B cell (primary cell): ENCODE data around the gene LHPP. TPM values are rescaled to one million over a fixed set of nuclear protein-coding genes. Genes with fewer than 3 reads are reported as not detected.
A peak's percentile ranks its signal among the peaks of the same experiment; 100 is the strongest.

ENCODE experiments used
- ATAC-seq: fragments of 200-7000 bp; cut with Tn5 transposase; one replicate; pipeline ENCODE4 v1.10.0; 2021; ENCODE audit warnings: low read depth, mild to moderate bottlenecking, moderate number of reproducible peaks, moderate library complexity
- CTCF ChIA-PET: fragments of 350-600 bp; sonication (Branson Sonifier 250); formaldehyde crosslinking; loops from one replicate; lab custom pipeline; 2021; ENCODE audit warnings: antibody characterized with exemption, inconsistent platforms; lab: Charles Lee
- POLR2A ChIA-PET: fragments of 350-600 bp; sonication (Branson Sonifier 250); formaldehyde crosslinking; loops from one replicate; lab custom pipeline; 2021; ENCODE audit warnings: antibody characterized with exemption; lab: Charles Lee
- DNase-seq: peaks from one replicate; pipeline ENCODE4 v3.0.0; 2013
- H2AFZ ChIP-seq: 2 replicates; pipeline ENCODE4 v1.6.1; 2012; ENCODE audit warnings: mild to moderate bottlenecking, low read depth, low read length; ENCODE audit not compliant: insufficient read depth, poor library complexity, severe bottlenecking
- H3K27ac ChIP-seq, 2 donors: 1 replicate in 1 of 2; 2 replicates in 1 of 2; pipeline ENCODE4 v1.5.1; 2012 to 2013; ENCODE audit warnings: low read length in 2 of 2, mild to moderate bottlenecking in 2 of 2, moderate library complexity in 1 of 2
- H3K27me3 ChIP-seq, 4 experiments: fragments of 200-600 bp in 1 of 4; sonication (generic) in 1 of 4; replicated peaks in 1 of 4; 1 replicate in 2 of 4; 2 replicates in 2 of 4; pipeline versions ENCODE4 v1.6.1 to v1.7.0; 2013 to 2016; ENCODE audit warnings: low read length in 3 of 4, mild to moderate bottlenecking in 2 of 4, mixed read lengths in 1 of 4, moderate library complexity in 1 of 4; ENCODE audit not compliant: insufficient read depth in 4 of 4, control insufficient read depth in 3 of 4; ENCODE audit errors: control extremely low read depth in 1 of 4
- H3K36me3 ChIP-seq, 2 experiments: replicated peaks in 1 of 2; 1 replicate in 1 of 2; 2 replicates in 1 of 2; pipeline versions ENCODE4 v1.6.1 to v1.7.1; 2013; ENCODE audit warnings: low read length in 1 of 2; ENCODE audit not compliant: insufficient read depth in 2 of 2, control insufficient read depth in 1 of 2; ENCODE audit errors: control extremely low read depth in 1 of 2, extremely low read depth in 1 of 2
- H3K4me1 ChIP-seq, 2 donors: fragments of 200-600 bp in 1 of 2; sonication (generic) in 1 of 2; 1 replicate in 1 of 2; 2 replicates in 1 of 2; pipeline versions ENCODE4 v1.5.1 to v1.6.1; 2013 to 2017; ENCODE audit warnings: low read length in 2 of 2; ENCODE audit not compliant: control insufficient read depth in 2 of 2, insufficient read depth in 2 of 2
- H3K4me2 ChIP-seq: replicated peaks from 2 replicates; pipeline ENCODE3; 2012; ENCODE audit warnings: mild to moderate bottlenecking, low read depth, low read length; ENCODE audit not compliant: poor library complexity, severe bottlenecking
- H3K4me3 ChIP-seq, 5 experiments: fragments of 200-600 bp in 1 of 5; sonication (generic) in 1 of 5; 1 replicate in 3 of 5; 2 replicates in 2 of 5; pipeline versions ENCODE4 v1.5.1 to v1.7.0; 2011 to 2016; ENCODE audit warnings: low read length in 4 of 5, mild to moderate bottlenecking in 4 of 5, low read depth in 2 of 5, control low read depth in 1 of 5, moderate library complexity in 1 of 5; ENCODE audit not compliant: insufficient read depth in 1 of 5; ENCODE audit errors: control extremely low read depth in 1 of 5, extremely low read depth in 1 of 5
- H3K79me2 ChIP-seq: fragments of 200-600 bp; sonication (generic); one replicate; pipeline ENCODE4 v1.6.0; 2016; ENCODE audit warnings: low read length; ENCODE audit not compliant: control insufficient read depth, insufficient read depth
- H3K9ac ChIP-seq: fragments of 200-600 bp; sonication (generic); 2 replicates; pipeline ENCODE4 v1.6.1; 2017; ENCODE audit warnings: mild to moderate bottlenecking, low read length, moderate library complexity
- H3K9me3 ChIP-seq, 3 donors: one replicate each; pipeline versions ENCODE4 v1.6.1 to v1.7.1; 2013; ENCODE audit warnings: low read length in 2 of 3; ENCODE audit not compliant: control insufficient read depth in 2 of 3, insufficient read depth in 1 of 3; ENCODE audit errors: control extremely low read depth in 1 of 3
- H4K20me1 ChIP-seq: 2 replicates; pipeline ENCODE4 v1.6.0; 2012; ENCODE audit warnings: mild to moderate bottlenecking, low read length; ENCODE audit not compliant: insufficient read depth, control insufficient read depth, poor library complexity, severe bottlenecking
- H3K27ac Mint-ChIP-seq: one replicate; pipeline ENCODE4 v1.8.0; 2021; ENCODE audit warnings: mixed read lengths
- H3K27me3 Mint-ChIP-seq: one replicate; pipeline ENCODE4 v1.8.0; 2021; ENCODE audit warnings: mixed read lengths
- H3K4me1 Mint-ChIP-seq: one replicate; pipeline ENCODE4 v1.8.0; 2021; ENCODE audit warnings: mixed read lengths
- H3K4me3 Mint-ChIP-seq: one replicate; pipeline ENCODE4 v1.8.0; 2021; ENCODE audit warnings: mixed read lengths
- H3K9me3 Mint-ChIP-seq: one replicate; pipeline ENCODE4 v1.8.0; 2022; ENCODE audit warnings: mixed read lengths; ENCODE audit not compliant: insufficient read depth
- CTCF ChIP-seq: fragments of 200-600 bp; IDR thresholded peaks from one replicate; pipeline ENCODE4 v1.8.0; 2022; ENCODE audit warnings: antibody characterized with exemption, mild to moderate bottlenecking
- EZH2 ChIP-seq: IDR thresholded peaks from 2 replicates; pipeline ENCODE4 v1.6.1; 2012; ENCODE audit warnings: borderline replicate concordance, low read depth, mild to moderate bottlenecking, moderate library complexity, low read length; ENCODE audit not compliant: insufficient read depth, poor library complexity, severe bottlenecking
- WGBS: methylation state at CpG from one replicate; pipeline ENCODE4 v1.1.5; 2013; ENCODE audit warnings: missing lambda C conversion rate; ENCODE audit not compliant: insufficient coverage; 5-methylcytosine and 5-hydroxymethylcytosine counted together
- intact Hi-C: fragments of 100-400 bp; cut with micrococcal nuclease; formaldehyde crosslinking; loops from one replicate; pipeline ENCODE4 v1.10.0; 2022
- polyA plus RNA-seq: library from polyadenylated mRNA; depleted of rRNA; stranded (reverse); fragments of >200 nt; gene quantifications from 2 replicates; pipeline ENCODE4 v1.2.3, GENCODE V29; 2012
- total RNA-seq, 2 donors: library from RNA; stranded (reverse); fragments of 120-200 nt in 1 of 2; gene quantifications; 1 replicate in 1 of 2; 2 replicates in 1 of 2; pipeline versions ENCODE4 v1.2.3 to v1.2.4, GENCODE V29; 2013 to 2022

Gene LHPP
- total and polyA plus RNA-seq, 2 donors (not counting 1 experiment from before 2014, with no cell fraction given): 60.2 to 83.5 TPM

GRCh38 chr10:124653811-124654651 is 192.4 kb downstream of the LHPP start:
- H3K9me3 Mint-ChIP-seq: no peaks in the 10 kb centered on the region
- POLR2A ChIA-PET: interaction anchor here (0.5 kb wide), 1 partner anchor 35 kb away, joined by 3 read pairs; no protein-coding TSS in a partner anchor
- H3K27ac Mint-ChIP-seq: peak overlapping the region; percentile 92
- H3K9ac ChIP-seq: no peak overlapping the region
- peak overlapping the region; percentile 41 to 92 for H3K27ac ChIP-seq
- H3K4me3 ChIP-seq: no peak overlapping the region
- H3K4me1 Mint-ChIP-seq: peaks cover 91% of the 10 kb centered on the region
- H3K4me1 ChIP-seq: peaks cover 88 to 95% of the 10 kb centered on the region in 2 donors
- 99% methylated on average over 7 of the region's 17 CpGs for WGBS
- DNase-seq (no peak), ATAC-seq (no peak)
- no peak overlapping the region for H2AFZ ChIP-seq
- peak overlapping the region; percentile 73 for H3K4me2 ChIP-seq
- no peaks in the 10 kb centered on the region for H3K27me3 Mint-ChIP-seq
- H3K4me3 Mint-ChIP-seq: no peak overlapping the region
- intact Hi-C loops: no loop called here
- peaks cover 4 to 76% of the 10 kb centered on the region in 2 experiments for H3K36me3 ChIP-seq
- no peaks in the 10 kb centered on the region for H3K9me3 ChIP-seq
- TF ChIP-seq EZH2 (no peak), CTCF (no peak)
- peaks cover 77% of the 10 kb centered on the region for H4K20me1 ChIP-seq
- H3K27me3 ChIP-seq: no peaks in the 10 kb centered on the region
- peaks cover 96% of the 10 kb centered on the region for H3K79me2 ChIP-seq
- CTCF ChIA-PET: interaction anchor here (1.1 to 2.8 kb wide), 8 partner anchors 17 to 119 kb away, joined by 3 to 12 read pairs (median 4); no protein-coding TSS in a partner anchor

- H3K79me2 ChIP-seq: peaks cover 96% of the 10 kb centered on the region
- intact Hi-C loops: no loop called here
- no peak overlapping the region for H3K9ac ChIP-seq
- 59% methylated on average over 6 of the region's 7 CpGs for WGBS
- CTCF ChIA-PET: interaction anchor here (1.1 to 2.8 kb wide), 8 partner anchors 16 to 120 kb away, joined by 3 to 12 read pairs (median 4); no protein-coding TSS in a partner anchor
- no peak overlapping the region for H3K4me3 ChIP-seq
- POLR2A ChIA-PET: no interaction called here
- no peaks in the 10 kb centered on the region for H3K9me3 Mint-ChIP-seq
- peaks cover 88 to 95% of the 10 kb centered on the region in 2 donors for H3K4me1 ChIP-seq
- H3K27ac Mint-ChIP-seq: peak overlapping the region; percentile 92
- H3K4me3 Mint-ChIP-seq: no peak overlapping the region
- peak overlapping the region; percentile 18 for H3K4me2 ChIP-seq
- H3K9me3 ChIP-seq: no peaks in the 10 kb centered on the region
- no peaks in the 10 kb centered on the region for H3K27me3 Mint-ChIP-seq
- H3K27ac ChIP-seq: peak overlapping the region; percentile 41 to 92
- H4K20me1 ChIP-seq: peaks cover 84% of the 10 kb centered on the region
- H2AFZ ChIP-seq: no peak overlapping the region
- H3K36me3 ChIP-seq: peaks cover 4 to 70% of the 10 kb centered on the region in 2 experiments
- H3K27me3 ChIP-seq: no peaks in the 10 kb centered on the region
- no peak for ATAC-seq
- H3K4me1 Mint-ChIP-seq: peaks cover 91% of the 10 kb centered on the region
- TF ChIP-seq EZH2 (no peak), CTCF (no peak)
- no peak for DNase-seq
Observed at GRCh38 chr10:124654686-124655085, 193.1 kb downstream of the LHPP start.
